NB4 (cell line): ENCODE data around the gene ILK.

Experiments
- POLR2A ChIP-seq: IDR thresholded peaks from 2 replicates; pipeline ENCODE4 v1.6.1; 2011; ENCODE audit warnings: mild to moderate bottlenecking; ENCODE audit not compliant: insufficient read length; ENCODE audit errors: extremely low read depth
- TF ChIP-seq, protein P1 (sequence below): IDR thresholded peaks from one replicate; pipeline ENCODE4 v1.5.1; 2012; ENCODE audit warnings: low read depth, low read length

GRCh38 chr11:6656936-6657335, 53.4 kb downstream of the ILK start:
- TF ChIP-seq, protein P1, sequence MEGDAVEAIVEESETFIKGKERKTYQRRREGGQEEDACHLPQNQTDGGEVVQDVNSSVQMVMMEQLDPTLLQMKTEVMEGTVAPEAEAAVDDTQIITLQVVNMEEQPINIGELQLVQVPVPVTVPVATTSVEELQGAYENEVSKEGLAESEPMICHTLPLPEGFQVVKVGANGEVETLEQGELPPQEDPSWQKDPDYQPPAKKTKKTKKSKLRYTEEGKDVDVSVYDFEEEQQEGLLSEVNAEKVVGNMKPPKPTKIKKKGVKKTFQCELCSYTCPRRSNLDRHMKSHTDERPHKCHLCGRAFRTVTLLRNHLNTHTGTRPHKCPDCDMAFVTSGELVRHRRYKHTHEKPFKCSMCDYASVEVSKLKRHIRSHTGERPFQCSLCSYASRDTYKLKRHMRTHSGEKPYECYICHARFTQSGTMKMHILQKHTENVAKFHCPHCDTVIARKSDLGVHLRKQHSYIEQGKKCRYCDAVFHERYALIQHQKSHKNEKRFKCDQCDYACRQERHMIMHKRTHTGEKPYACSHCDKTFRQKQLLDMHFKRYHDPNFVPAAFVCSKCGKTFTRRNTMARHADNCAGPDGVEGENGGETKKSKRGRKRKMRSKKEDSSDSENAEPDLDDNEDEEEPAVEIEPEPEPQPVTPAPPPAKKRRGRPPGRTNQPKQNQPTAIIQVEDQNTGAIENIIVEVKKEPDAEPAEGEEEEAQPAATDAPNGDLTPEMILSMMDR, result no peak
- TF ChIP-seq POLR2A, result no peak
